SJSA1 (cell line): ENCODE data around the gene MAN1A2. TPM values are rescaled to one million over a fixed set of nuclear protein-coding genes. Genes with fewer than 3 reads are reported as not detected.
"Not testable (repeated sequence)": the region's sequence is repeated elsewhere in the genome, so short reads cannot be mapped to it uniquely, and the experiment has no call there.

Experiments
- DNase-seq, 2 experiments: peaks; one replicate each; pipeline ENCODE4 v3.0.0-alpha.2; 2015 to 2020; ENCODE audit warnings: low spot score in 2 of 2, low read depth in 1 of 2
- H3K27ac ChIP-seq: fragments of 250-450 bp; sonication (Bioruptor Pico); 2 replicates; pipeline ENCODE4 v1.5.1; 2020; ENCODE audit warnings: mild to moderate bottlenecking, moderate library complexity
- H3K27me3 ChIP-seq: fragments of 250-450 bp; sonication (Bioruptor Pico); replicated peaks from 2 replicates; pipeline ENCODE4 v1.5.1; 2020; ENCODE audit warnings: mild to moderate bottlenecking, moderate library complexity
- H3K36me3 ChIP-seq: fragments of 250-450 bp; sonication (Bioruptor Pico); 2 replicates; pipeline ENCODE4 v1.5.1; 2020; ENCODE audit warnings: mild to moderate bottlenecking
- H3K4me1 ChIP-seq: fragments of 250-450 bp; sonication (Bioruptor Pico); replicated peaks from 2 replicates; pipeline ENCODE4 v1.6.1; 2021; ENCODE audit warnings: mild to moderate bottlenecking
- H3K4me3 ChIP-seq: fragments of 250-450 bp; sonication (Bioruptor Pico); 2 replicates; pipeline ENCODE4 v1.5.1; 2020; ENCODE audit warnings: mild to moderate bottlenecking
- H3K9me3 ChIP-seq: fragments of 250-450 bp; sonication (Bioruptor Pico); replicated peaks from 2 replicates; pipeline ENCODE4 v1.5.1; 2020; ENCODE audit warnings: mild to moderate bottlenecking
- total RNA-seq: library from RNA; depleted of rRNA; stranded (reverse); fragments of >200 nt; shearing (Covaris generic); gene quantifications from 2 replicates; pipeline ENCODE4 v1.2.3, GENCODE V29; 2014; rRNA removed

MAN1A2 gene
- 27.3 and 44.6 TPM in 2 replicates for total RNA-seq

GRCh38 chr1:117367046-117368025 is at the start of gene MAN1A2:
TSS of gene MAN1A2 (plus strand) at chr1:117367449. CDS start at chr1:117368184, 735 bp downstream.
- Histone ChIP-seq H3K27me3 (no peaks in the 10 kb centered on the region), H3K27ac (peak within 1 kb of the TSS; percentile 85), H3K36me3 (peaks cover 13% of the 10 kb centered on the region), H3K9me3 (0 out of 2 replicates have a peak, but pooled peaks cover 4% of the 10 kb centered on the region), H3K4me1 (peaks cover 14% of the 10 kb centered on the region), H3K4me3 (peak within 1 kb of the TSS; percentile 98)
- peak; percentile 81 to 95 for DNase-seq

GRCh38 chr1:117318011-117318410 is 49.2 kb upstream of the MAN1A2 start:
- no peak overlapping the region for H3K27ac ChIP-seq
- no peak for DNase-seq
- peaks cover 11% of the 10 kb centered on the region for H3K27me3 ChIP-seq
- H3K36me3 ChIP-seq, result no peaks in the 10 kb centered on the region
- H3K9me3 ChIP-seq, result no peaks in the 10 kb centered on the region
- H3K4me3 ChIP-seq, result no peak overlapping the region
- no peaks in the 10 kb centered on the region for H3K4me1 ChIP-seq

GRCh38 chr1:117318426-117318825 is 48.8 kb upstream of the MAN1A2 start:
- no peak for DNase-seq
- Histone ChIP-seq H3K36me3 (no peaks in the 10 kb centered on the region), H3K27me3 (peaks cover 11% of the 10 kb centered on the region), H3K4me1 (no peaks in the 10 kb centered on the region), H3K4me3 (no peak overlapping the region), H3K27ac (no peak overlapping the region), H3K9me3 (no peaks in the 10 kb centered on the region)

- no peak overlapping the region for H3K27ac ChIP-seq
- H3K9me3 ChIP-seq, result no peaks in the 10 kb centered on the region
- peaks cover 11% of the 10 kb centered on the region for H3K27me3 ChIP-seq
- no peak overlapping the region for H3K4me3 ChIP-seq
- H3K36me3 ChIP-seq, result no peaks in the 10 kb centered on the region
- no peaks in the 10 kb centered on the region for H3K4me1 ChIP-seq
- DNase-seq, result no peak
Measured at GRCh38 chr1:117320515-117320914, 46.7 kb upstream of the MAN1A2 start.

- no peak for DNase-seq
- Histone ChIP-seq H3K27me3 (peaks cover 11% of the 10 kb centered on the region), H3K27ac (no peak overlapping the region)
Measured at GRCh38 chr1:117321680-117322609, 45.3 kb upstream of the MAN1A2 start.

GRCh38 chr1:117324357-117324756 is 42.9 kb upstream of the MAN1A2 start:
- Histone ChIP-seq H3K4me1 (no peaks in the 10 kb centered on the region), H3K4me3 (no peak overlapping the region), H3K36me3 (no peaks in the 10 kb centered on the region), H3K27ac (no peak overlapping the region), H3K27me3 (peaks cover 8% of the 10 kb centered on the region), H3K9me3 (no peaks in the 10 kb centered on the region)
- no peak for DNase-seq

More at GRCh38 chr1:117321680-117322609, 45.3 kb upstream of the MAN1A2 start:
- H3K4me1 ChIP-seq, result no peaks in the 10 kb centered on the region
- H3K4me3 ChIP-seq, result no peak overlapping the region
- no peaks in the 10 kb centered on the region for H3K36me3 ChIP-seq
- H3K9me3 ChIP-seq, result no peaks in the 10 kb centered on the region

- H3K27me3 ChIP-seq, DNase-seq, H3K4me3 ChIP-seq: not testable (repeated sequence)
Measured at GRCh38 chr1:117326035-117326434, 41.2 kb upstream of the MAN1A2 start.

GRCh38 chr1:117327011-117327410 is 40.2 kb upstream of the MAN1A2 start:
- DNase-seq, result no peak
- no peaks in the 10 kb centered on the region; the same call in 1 of the 2 replicates for H3K27me3 ChIP-seq
- no peaks in the 10 kb centered on the region for H3K9me3 ChIP-seq
- no peaks in the 10 kb centered on the region for H3K36me3 ChIP-seq
- H3K27ac ChIP-seq, result no peak overlapping the region
- H3K4me3 ChIP-seq, result no peak overlapping the region
- H3K4me1 ChIP-seq, result no peaks in the 10 kb centered on the region

More at GRCh38 chr1:117326035-117326434, 41.2 kb upstream of the MAN1A2 start:
- H3K9me3 ChIP-seq, H3K36me3 ChIP-seq, H3K27ac ChIP-seq, H3K4me1 ChIP-seq: not testable (repeated sequence)

- Histone ChIP-seq H3K4me3 (no peak overlapping the region), H3K36me3 (no peaks in the 10 kb centered on the region), H3K4me1 (no peaks in the 10 kb centered on the region), H3K27ac (no peak overlapping the region), H3K27me3 (peaks cover 2% of the 10 kb centered on the region; the same call in 1 of the 2 replicates), H3K9me3 (no peaks in the 10 kb centered on the region)
- no peak for DNase-seq
Measured at GRCh38 chr1:117335376-117336086, 31.7 kb upstream of the MAN1A2 start.

- H3K4me1 ChIP-seq, result no peaks in the 10 kb centered on the region
- no peaks in the 10 kb centered on the region for H3K9me3 ChIP-seq
- H3K27ac ChIP-seq, result no peak overlapping the region
- no peak overlapping the region for H3K4me3 ChIP-seq
- peaks cover 2% of the 10 kb centered on the region; the same call in 1 of the 2 replicates for H3K27me3 ChIP-seq
- H3K36me3 ChIP-seq, result no peaks in the 10 kb centered on the region
- DNase-seq, result no peak
Measured at GRCh38 chr1:117336088-117336817, 31.0 kb upstream of the MAN1A2 start.

- Histone ChIP-seq H3K36me3 (no peaks in the 10 kb centered on the region), H3K27ac (no peak overlapping the region), H3K27me3 (no peaks in the 10 kb centered on the region), H3K4me3 (no peak overlapping the region), H3K9me3 (no peaks in the 10 kb centered on the region), H3K4me1 (no peaks in the 10 kb centered on the region)
- no peak for DNase-seq
Measured at GRCh38 chr1:117339866-117340700, 27.2 kb upstream of the MAN1A2 start.

- Histone ChIP-seq H3K27me3 (no peaks in the 10 kb centered on the region), H3K4me3 (no peak overlapping the region), H3K4me1 (no peaks in the 10 kb centered on the region), H3K36me3 (no peaks in the 10 kb centered on the region), H3K27ac (no peak overlapping the region), H3K9me3 (no peaks in the 10 kb centered on the region)
- DNase-seq, result no peak
Measured at GRCh38 chr1:117341123-117341522, 26.1 kb upstream of the MAN1A2 start.
